Retinal pigment epithelial cell (primary cell): ENCODE measurements around the gene DNAJC21.
"Not testable (repeated sequence)": the region's sequence is repeated elsewhere in the genome, so short reads cannot be mapped to it uniquely, and the experiment has no call there.

Experiments used
- DNase-seq: peaks from one replicate; pipeline ENCODE4 v3.0.0-alpha.2; 2010; ENCODE audit warnings: low read depth
- H3K4me3 ChIP-seq: 2 replicates; pipeline ENCODE4 v1.5.1; 2011; ENCODE audit warnings: mild to moderate bottlenecking, low read length, control low read depth, moderate library complexity
- TF ChIP-seq, protein P1 (sequence below): conservative IDR thresholded peaks from 2 replicates; pipeline ENCODE4 v1.5.1; 2011; ENCODE audit warnings: low read depth, low read length, control low read depth, inconsistent platforms

DNAJC21 gene

DNA sequence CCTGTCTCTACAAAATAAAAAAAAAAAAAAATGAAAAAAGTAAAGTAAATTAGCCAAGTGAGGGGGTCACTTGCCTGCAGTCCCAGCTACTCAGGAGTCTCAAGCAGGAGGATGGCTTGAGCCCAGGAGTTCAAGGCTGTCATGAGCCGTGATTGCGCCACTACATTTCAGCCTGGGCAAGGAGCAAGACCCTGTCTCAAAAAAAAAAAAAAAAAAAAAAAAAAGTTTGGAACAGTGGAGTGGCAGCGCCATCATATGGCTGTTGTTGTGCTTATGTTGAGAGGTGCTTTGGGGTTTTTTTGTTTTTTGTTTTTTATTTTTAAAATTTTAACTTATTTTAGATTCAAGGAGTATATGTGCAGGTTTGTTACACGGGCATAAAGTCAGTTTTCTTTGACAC lies 10.3 kb upstream of the DNAJC21 start:
- TF ChIP-seq, protein P1, sequence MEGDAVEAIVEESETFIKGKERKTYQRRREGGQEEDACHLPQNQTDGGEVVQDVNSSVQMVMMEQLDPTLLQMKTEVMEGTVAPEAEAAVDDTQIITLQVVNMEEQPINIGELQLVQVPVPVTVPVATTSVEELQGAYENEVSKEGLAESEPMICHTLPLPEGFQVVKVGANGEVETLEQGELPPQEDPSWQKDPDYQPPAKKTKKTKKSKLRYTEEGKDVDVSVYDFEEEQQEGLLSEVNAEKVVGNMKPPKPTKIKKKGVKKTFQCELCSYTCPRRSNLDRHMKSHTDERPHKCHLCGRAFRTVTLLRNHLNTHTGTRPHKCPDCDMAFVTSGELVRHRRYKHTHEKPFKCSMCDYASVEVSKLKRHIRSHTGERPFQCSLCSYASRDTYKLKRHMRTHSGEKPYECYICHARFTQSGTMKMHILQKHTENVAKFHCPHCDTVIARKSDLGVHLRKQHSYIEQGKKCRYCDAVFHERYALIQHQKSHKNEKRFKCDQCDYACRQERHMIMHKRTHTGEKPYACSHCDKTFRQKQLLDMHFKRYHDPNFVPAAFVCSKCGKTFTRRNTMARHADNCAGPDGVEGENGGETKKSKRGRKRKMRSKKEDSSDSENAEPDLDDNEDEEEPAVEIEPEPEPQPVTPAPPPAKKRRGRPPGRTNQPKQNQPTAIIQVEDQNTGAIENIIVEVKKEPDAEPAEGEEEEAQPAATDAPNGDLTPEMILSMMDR, result no peak
- H3K4me3 ChIP-seq, result no peak overlapping the region
- DNase-seq, result no peak

DNA sequence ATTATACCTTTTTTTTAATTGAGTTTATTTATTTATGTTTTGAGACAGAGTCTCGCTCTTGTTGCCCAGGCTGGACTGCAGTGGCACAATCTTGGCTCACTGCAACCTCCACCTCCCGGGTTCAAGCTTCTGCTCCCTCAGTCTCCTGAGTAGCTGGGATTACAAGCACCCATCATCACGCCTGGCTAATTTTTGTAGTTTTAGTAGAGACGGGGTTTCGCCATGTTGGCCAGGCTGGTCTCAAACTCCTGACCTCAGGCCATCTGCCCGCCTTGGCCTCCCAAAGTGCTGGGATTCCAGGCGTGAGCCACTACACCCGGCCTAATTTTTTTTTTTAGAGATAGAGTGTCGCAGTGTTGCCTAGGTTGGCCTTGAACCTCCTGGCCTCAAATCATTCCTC lies 6.1 kb upstream of the DNAJC21 start:
- not testable (repeated sequence) for H3K4me3 ChIP-seq

DNA sequence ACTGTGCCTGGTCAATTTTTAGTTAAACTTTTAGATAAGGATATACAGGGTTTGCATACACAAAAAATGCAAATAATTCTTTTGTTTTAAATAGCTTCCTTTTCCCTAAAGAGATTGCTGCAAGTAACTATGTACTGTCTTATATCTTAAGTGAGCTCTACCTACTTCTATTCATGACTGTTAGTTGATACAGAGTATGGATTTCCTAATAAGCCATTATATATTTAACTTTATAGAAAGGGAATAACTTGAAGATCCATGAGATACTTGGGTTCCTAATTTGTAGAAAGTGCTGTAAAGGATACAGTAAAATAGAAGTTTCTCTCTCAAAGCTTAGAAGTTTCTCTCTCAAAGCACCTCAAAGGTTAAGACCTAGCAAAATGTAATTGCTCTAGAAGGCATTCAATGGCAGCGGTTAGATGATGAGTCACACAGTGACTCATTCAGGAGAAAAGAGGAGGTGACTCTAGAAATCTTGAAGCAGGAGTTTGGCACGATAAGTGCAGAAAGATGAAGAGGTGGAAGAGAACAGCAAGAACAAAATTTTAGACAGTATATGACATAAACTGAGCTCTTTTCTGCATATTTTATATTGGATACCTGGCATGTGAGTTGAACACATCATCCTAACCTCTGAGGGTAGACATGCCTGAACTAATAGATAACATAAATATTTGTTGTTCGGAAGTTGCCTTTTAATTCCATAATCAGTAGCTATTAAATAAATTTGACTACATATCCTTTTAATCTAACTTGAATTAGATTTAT lies 5.5 kb upstream of the DNAJC21 start:
- TF ChIP-seq, protein P1, result no peak
- no peak overlapping the region for H3K4me3 ChIP-seq
- no peak for DNase-seq

More for the DNA sequence above, 6.1 kb upstream of the DNAJC21 start:
- not testable (repeated sequence) for DNase-seq

DNA sequence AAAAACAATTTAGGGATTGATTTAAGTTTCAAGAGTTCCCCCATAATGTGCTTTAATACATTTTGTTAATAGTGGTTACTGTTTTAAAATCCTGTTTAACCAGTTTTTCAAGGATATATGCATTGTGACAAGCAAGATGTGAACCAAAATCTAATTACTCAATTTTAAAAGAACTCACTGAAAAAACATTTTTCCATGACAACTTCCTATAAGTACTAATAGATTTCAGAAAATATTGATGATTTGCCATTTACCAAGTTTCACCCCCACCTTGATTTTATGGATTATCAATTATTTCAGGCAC lies 4.9 kb upstream of the DNAJC21 start:
- H3K4me3 ChIP-seq, result no peak overlapping the region
- TF ChIP-seq, protein P1, result no peak
- DNase-seq, result no peak

DNA sequence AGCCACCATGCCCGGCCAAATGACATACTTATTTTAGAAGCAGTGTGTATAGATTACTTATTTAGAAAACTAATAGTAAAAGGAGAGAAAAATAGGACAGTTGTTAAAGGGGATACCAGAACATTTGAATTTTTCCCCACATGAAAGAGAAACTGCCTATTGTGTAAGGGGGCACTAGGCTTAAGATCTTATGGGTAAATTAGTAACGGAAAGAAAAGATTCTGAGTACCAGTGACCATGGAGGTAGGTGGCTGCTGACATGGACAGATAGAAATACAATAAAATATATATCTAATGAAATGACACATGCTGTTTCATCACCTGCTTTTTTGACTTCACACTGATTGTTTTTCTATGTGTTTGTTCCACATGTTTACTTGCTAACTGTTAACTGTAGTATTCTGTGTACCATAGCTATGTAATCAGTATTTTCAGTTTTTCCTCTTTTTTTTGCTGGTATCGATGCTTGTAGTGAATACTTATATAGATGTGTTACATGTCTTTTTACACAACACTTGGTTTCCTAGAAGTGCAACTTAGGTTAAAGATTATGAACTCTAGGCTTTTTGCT lies 3.0 kb upstream of the DNAJC21 start:
- TF ChIP-seq, protein P1, result no peak
- DNase-seq, result no peak
- H3K4me3 ChIP-seq, result no peak overlapping the region

DNA sequence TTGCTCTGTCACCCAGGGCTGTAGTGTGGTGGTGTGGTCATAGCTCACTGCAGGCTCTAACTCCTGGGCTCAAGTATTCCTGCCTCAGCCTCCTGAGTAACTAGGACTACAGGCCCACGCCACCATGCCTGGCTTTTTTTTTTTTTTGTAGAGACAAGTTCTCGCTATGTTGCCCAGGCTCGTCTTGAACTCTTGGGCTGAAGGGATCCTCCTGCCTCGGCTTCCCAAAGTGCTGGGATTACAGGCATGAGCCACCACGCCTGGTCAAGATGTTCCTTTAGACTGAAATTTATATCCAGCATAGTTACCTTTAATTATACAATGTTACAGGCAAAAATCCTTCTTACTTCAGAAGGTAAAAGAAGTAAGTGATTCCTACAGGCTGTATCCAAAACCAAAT lies 1.6 kb upstream of the DNAJC21 start:
- H3K4me3 ChIP-seq, result no peak overlapping the region
- no peak for DNase-seq
- TF ChIP-seq, protein P1, result no peak

DNA sequence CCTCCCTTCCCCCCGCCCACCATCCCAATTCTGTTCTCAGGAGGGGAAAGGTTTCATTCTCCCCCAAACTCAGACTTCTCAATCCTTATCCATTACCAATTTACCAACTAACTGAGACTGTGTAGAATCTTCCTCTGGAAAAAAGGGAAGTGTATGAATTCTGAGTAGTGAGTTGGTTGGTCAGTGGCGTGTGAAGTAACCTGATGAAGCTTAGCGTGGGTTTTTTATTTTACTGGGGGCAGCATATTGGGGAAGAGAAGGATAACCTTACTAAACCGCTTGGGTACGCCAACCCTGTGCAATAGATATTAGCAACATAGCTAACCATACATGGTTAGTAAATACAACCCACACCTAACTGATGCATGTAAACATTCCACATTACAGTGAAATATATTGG lies 1.1 kb upstream of the DNAJC21 start:
- DNase-seq, result no peak
- H3K4me3 ChIP-seq, result no peak overlapping the region
- TF ChIP-seq, protein P1, result no peak
